T follicular helper cell (primary cell): Measurements from ENCODE around the gene C1orf115.
"Not testable (repeated sequence)": the region's sequence is repeated elsewhere in the genome, so short reads cannot be mapped to it uniquely, and the experiment has no call there.

Experiments used
- DNase-seq: peaks from one replicate; pipeline ENCODE4 v3.0.0-alpha.2; 2020; ENCODE audit warnings: low read depth

C1orf115 gene

DNA sequence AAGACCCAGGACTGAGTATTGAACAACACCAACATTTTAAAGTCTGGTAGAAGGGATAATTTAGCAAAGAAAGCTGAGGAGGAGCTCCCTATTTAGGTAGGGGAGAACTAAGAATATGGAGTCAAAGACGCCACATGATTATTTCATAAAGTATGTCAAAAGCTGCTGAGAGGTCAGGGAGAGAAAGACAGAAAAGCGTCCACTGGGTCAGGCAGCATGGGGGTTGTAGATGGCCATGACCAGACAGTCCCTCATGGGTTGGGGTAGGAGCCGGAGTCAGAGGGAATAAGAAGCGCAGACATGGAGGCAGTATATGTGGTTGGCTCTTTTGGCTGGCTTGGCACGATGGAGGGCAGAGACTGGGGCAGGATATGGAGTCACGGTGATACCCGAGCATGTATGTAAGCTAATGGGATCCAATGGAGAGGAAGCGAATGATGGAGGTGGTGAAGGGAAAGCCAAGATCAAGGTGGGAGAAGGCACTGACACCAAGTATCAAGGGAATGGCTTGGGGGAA lies 4.8 kb downstream of the C1orf115 start:
- no peak for DNase-seq

DNA sequence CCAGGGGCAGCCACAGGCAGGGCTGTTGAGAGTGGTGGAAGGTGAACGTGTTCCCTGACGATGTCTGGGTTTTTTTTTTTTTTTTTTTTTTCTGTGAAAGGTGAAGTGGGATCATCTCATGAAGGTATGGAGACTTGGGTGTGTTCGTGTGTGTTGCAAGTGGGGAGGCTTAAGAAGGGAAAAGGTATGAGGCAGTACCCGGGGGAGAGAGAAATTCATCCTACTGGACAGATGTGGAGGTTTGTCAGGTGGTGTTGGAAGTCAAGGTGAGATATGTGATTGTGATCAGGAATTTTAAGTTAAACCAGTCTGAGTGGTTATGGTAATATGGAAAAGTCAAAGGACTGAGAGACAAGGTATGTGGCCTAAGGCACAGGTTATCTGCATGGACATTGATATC lies 5.3 kb downstream of the C1orf115 start:
- DNase-seq = no peak

DNA sequence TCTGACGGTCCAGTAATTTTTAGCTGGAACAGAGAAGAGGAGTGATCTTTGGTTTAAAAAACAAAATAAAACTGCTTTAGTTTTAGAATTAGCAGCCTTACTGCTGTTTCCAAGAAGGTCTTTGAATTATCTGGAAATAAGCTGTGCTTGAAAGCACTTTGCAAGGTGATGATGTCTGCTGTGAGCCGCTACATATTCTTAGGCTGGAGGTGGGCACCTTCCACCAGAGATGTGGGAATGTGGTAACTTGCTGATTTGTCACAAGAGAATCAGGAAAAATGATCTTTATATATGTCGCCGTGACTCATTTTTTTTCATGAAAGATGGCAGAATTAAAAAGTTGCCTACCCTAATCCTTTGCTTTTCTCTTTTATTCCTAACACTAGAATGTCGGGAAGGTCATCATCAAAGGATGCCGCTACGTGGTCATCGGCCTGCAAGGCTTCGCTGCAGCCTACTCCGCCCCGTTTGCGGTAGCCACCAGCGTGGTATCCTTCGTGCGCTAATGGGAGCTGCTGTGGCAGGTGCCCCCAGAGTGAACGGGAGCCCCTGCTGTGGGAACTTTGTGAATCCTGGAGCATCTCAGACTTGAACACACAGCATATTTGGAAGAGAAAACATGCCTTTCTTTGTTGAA lies 6.2 kb downstream of the C1orf115 start:
- no peak for DNase-seq

DNA sequence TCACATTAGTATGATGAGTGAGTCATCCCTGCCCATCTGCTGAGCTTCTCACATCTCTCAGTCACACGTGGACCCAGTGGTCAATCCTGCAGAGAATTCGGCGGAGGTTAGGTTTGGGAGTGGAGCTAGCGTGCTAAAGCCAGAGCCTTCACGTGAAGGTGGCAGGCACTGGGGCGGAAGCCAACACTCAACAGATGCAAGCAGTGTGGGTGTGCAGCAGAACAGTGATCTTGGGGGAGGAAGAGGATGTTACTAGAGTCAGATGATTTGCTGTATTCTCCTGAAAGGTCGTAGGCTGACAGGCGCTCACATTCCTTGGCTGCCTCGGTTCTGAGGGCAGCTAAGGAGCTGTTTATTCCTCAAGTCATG lies 6.7 kb downstream of the C1orf115 start:
- no peak for DNase-seq

DNA sequence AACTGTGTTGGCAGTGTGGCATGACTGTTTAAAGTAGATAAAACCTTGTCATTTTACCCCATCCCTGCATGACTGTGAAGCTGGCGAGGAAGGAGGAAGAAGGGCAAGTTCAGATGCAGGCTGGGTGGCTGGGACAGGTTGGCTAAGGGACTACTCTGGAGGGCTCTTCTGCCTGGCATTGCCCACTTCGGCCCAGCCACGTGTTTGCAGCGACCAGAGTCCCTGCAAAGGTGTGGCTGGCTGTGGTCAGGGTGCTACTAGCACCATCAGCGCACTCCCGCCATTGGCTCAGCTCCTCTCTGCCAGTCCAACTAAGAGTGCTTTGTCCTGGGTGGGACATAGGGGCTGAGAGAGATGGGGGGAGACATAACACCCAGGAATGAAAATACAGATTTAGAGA lies 7.2 kb downstream of the C1orf115 start:
- no peak for DNase-seq

DNA sequence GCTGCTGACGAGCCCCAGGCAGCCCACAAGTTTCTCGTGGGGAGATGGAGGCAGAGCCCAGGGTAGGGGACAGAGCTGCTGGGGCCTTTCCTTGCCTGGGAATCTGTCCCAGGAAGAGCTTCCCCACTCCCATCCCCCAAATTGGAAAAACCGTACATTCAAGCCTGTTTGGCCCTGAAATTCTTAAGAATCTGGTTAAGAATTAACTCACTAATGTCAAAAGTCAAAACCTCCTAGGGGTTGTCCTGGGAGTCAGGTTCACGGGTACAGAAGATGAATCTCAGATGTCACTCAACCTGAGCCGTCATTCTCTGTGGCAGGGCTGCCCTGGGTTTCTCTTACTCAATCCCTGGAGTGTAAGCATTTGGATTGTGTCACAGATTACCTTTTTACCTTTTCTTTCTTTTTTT lies 8.4 kb downstream of the C1orf115 start:
- DNase-seq = no peak

DNA sequence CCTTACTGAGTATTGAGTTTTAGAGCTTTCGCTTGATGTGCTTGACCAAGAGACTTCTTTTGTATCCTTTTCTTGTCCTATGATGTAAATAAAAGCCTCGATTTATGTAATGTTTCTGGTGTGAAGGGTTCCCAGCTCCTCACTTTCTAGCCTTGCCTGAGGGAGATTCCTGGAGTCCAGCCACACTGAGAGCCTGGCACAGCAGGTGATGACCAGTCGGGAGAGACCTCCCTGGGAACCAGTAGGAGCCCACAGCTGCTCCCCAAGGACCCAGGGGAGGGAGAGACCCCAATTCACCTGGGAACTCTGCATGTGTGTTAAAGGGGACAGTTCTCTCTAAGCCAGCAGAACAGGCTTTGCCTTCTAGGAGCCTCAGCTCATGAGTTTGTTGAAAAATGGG lies 8.9 kb downstream of the C1orf115 start:
- DNase-seq = no peak

DNA sequence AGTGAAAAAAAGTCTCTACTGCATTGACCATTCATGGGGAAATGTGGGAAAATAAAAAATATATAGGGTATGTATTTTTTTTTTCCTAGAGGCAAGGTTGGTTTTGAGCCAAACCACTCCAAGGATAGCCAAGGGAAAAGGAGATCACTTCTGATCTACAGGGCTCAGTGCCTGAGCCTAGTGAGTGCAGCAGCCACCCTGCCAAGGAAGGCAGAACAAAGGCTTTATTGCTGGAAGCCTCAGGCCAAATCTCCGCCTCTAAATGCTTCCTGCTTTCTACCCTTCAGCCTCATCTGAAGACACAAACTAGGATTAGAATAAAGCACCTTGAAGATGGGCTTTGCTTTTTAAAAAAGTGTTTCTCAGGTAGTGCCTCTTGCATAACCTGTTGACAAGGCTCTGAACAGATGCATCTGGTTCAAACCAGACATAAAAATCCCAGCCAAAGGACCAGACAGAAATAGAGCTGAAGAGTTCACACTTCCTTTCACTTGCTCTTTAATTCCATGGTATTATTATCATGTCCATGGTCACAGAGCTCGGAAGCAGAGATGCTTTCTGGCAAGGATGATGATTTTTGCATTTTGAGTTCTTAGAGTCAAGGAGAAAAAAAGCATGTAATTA lies 10.5 kb downstream of the C1orf115 start:
- DNase-seq = no peak

DNA sequence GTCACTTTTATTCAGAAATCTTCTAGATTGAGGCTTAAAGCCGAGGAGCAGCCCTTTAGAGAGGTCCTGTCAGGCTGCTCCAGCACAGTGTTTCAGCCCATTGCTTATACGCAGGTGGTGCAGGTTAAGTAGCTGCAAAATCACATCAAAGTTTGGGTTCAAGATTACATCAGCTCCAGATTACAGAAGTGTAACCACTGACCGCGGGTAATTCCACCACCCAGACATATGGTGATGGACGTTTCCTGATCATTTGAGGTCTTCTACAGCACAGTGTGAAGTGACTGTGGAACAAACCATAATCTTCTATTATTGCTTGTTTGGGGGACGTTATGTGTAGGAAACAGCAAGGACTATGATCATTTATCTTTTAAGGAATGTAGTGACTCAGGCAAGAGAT lies 11.8 kb downstream of the C1orf115 start:
- no peak for DNase-seq

DNA sequence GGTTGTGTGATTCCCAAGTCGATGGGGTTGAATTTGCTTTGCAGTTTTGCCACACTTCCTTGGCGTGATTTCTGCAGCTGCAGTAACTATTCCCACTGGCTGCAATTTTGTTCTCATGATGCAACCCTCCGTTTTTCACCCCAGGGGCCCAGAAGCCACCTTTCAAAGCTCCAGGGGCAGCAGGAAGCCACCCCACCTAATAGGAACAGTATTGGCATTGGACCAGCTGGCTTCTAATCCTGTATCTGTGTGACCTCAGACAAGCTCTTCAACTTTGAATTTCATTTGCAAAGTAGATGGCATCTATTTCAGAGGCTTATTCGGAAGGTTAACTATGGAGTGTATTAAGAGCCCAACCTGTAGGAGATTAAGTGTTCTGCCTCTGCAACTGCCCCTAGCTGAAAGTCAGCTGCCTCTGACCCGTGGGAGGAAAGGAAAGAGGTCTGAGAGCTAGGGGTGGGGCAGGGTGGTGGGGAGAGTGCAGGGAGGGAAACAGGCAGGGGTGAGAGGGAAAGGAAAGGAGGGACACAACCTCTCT lies 12.6 kb downstream of the C1orf115 start:
- DNase-seq = no peak

DNA sequence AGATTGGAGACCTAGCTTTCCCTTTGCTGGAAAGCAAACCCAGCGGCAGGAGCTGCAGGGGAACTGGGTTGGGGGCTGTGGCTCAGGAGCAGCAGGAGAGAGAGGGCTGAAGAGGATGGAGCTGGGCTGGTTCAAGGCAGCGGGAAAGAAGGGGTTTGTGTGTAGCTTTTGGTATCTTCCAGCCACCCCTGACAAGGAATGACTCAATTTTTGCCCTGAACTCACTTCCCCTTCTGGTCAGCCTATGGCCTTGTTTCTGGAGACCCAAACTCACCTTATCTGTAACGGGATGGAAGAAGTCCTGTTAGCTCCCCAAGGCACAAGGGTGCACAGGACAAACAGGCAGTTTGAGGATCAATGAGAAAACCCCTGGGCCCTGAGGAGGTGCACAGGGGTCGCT lies 13.1 kb downstream of the C1orf115 start:
- DNase-seq = no peak

DNA sequence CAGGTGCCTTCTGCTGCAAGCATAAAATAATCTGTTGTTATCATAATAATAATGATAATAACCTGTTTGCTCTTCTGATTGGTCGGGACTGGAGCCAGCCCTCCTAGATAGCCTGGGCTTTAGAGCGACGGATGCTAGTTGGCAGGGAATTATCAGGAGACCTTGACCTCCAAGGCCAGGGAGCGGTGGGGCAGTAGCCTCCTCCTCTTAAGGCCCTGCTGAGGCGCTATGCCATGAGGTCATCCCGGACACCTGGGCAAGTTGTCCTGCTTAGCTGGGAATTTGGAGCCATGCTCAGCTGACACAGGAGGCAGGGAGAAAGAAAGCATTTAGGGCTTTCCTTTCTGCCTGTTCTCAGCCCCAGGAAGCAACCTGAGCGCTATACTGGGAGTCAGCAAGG lies 15.6 kb downstream of the C1orf115 start:
- DNase-seq = no peak

DNA sequence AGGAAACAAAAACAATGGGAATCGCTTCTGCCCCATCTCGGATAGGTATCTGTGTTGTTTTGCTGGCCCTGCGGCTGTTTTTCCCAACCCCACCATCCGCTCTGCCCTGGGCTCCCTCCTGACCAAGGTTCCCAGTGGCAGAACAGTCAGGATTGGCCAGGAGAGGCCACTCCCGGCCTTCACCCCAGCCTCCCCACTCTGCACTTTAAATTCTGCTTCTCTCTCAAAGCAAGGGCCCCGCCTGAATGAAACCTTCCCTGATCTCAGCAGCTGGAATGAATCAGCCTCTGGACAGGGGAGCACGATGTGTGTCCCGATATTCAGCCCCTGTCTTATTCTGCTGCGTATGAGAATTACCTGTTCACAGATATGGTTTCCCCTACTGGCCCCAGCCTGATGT lies 16.3 kb downstream of the C1orf115 start:
- DNase-seq = no peak

DNA sequence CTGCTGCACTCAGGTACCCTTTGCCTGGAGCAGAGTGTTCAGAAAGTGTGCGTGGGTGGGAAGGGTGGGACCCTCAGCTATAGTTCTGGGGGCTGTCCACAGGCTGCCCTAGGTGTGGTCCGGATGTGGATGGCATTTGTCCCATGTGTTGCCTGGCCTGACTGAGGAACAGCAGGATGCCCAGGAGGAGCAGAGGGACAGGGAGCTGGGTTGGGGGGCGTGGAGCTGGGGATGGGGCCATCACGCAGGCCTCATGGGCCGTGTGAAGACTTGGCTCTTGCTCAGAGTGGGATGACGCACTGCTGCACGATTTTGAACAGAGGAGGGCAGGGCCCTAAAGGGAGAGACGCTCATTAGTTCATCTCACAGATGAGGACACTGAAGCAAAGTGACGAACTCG lies 17.0 kb downstream of the C1orf115 start:
- no peak for DNase-seq

DNA sequence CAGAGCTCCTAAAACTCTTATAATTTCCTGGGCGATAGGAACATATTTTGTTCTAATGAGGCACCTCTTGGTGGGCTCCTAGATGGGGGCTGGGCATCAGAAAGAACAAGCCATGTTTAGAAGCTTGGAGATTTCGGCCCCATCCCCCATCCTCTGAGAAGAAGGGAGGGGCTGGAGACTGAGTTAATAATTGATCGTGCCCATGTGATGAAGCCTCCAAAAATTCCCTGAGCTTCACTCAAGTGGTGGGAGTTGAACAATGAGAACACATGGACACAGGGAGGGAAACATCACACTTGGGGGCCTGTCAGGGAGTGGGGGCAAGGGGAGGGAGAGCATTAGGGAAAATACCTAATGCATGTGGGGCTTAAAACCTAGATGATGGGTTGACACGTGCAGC lies 18.1 kb downstream of the C1orf115 start:
- DNase-seq = no peak

DNA sequence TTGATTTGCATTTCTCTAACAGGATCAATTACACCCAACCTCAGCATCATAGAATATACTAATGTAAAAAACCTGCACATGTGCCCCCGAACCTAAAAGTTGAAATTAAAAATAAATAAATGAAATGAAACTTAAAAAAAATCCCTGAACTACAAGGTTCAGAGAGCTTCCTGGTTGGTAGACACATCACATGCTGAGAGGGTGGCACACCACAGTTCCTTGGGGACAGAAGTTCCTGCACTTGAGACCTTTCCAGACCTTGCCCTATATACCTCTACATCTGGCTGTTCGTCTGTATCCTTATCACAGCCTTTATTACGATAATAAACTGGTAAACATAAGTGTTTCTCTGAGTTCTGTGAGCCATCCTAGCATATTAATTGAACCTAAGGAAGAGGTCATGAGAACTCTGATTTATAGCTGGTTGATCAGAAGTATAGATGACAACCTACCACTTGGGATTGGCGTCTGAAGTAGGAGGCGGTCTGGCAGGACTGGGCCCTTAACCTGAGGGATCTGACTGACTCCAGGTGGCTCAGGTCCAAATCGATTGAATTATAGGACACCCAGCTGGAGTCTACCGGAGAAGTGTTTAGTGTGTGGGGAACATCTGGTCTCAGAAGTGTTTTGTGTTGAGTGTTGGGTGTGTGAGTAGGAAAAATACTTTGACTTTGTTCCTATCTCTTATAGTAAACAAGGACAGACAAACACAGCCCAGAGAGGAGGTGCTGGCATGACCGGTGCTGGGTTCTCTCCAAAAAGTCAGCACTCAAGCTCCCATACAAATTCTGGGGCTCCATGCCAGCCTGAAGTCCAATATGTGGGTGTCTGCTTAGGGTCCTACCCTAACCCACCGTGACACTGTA lies 19.0 kb downstream of the C1orf115 start:
- DNase-seq = no peak

DNA sequence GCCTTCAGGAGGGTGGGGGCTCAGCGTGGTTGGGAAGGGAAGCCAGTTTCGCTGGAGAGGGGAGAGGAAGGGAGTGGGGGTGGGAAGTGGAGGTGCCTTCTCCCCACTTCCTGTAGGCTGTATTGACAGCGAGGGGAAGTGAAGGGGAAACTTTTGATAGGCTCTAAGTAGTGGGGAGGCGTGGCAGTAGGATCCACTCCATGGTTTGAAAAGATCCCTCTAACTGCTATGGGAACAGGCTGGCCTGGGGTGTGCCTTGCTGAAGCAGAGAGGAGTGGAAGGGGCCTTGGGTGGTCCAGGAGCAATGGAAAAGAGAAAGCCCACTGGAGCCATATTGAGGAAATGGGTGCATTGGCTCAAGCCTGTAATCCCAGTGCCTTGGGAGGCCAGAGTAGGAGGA lies 20.2 kb downstream of the C1orf115 start:
- no peak for DNase-seq

DNA sequence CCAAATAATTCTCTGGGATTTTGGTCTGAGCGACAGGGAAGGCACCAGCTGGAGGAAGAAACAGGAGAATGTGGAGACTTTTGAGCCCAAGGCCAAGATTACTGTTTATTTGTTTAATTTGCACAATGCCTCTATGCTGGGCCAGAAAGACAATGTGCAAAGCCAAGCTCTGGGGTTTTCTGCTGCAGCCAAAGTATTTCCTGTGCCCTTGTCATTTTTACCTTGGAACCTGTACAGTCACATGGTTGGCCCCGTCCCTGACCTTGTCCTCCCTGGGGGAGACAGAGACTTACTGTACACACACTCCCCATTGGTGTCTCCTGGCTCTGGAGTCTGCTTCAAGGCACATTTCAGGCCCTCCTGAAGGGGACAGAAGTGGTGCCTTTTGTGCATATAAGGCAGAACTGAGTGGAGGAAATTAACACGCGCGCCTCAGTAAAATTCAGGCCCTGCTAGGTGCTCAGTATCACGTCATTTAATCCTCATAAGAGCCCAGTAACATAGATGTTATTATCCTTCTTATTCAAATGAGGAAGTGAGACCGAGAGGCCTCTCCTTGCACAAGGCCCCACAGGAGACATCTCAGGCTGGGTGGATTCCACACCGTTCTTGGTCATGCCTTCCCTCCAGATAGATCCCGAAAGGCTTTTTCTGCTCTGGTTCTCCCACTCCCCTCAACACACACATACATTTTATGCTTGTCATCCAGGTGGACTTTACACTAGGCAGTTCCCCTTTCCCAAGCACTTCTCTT lies 21.1 kb downstream of the C1orf115 start:
- no peak for DNase-seq

DNA sequence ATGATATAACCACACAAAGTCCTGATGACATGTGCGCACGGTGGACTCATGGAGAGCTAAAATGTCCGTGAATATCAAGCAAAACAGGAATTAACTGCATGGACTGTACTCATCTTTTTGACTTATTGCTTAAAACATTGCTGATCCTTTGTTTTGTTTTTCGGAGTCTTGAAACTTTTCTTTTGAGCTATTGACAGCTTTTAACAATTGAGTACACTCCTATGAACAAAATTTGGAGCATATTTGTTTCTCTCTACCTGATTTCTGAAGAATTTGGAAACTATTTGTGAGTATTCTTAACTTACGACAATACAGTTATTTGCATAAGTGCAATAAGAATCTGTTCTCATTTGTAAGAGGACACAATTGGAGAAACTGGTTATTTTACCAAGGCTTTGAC lies 25.8 kb downstream of the C1orf115 start:
- DNase-seq = not testable (repeated sequence)

DNA sequence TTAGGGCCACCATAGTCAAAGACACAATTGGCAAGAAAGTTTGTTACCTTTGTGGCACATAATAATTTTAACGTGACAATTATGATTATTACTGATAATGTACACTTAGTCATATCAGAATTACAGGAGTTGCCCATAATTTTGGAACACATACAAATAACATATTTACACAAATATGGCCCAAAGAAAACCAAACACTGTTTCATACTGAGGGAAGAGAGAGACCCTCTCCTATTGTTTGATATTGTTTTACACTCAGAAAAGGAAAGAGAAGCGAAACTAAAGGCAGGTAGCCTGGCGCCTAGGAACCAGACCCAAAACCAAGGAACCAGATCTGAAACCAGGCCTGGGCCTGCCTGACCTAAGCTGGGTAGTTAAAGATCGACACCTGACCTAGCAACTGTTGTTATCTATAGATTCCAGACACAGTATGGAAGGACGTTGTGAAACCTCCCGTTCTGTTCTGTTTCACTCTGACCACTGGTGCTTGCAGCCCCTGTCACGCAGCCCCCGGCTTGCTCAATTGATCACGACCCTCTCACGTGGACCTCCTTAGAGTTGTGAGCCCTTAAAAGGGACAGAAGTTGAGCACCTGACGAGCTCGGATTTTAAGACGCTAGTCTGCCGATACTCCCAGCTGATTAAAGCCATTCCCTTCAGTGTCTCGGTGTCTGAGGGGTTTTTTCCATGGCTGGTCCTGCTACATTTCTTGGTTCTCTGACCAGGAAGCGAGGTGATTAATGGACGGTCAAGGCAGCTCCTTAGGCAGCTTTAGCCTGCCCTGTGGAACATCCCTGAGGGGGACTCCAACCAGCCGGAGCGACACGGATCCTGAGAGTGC lies 27.9 kb downstream of the C1orf115 start:
- no peak for DNase-seq

DNA sequence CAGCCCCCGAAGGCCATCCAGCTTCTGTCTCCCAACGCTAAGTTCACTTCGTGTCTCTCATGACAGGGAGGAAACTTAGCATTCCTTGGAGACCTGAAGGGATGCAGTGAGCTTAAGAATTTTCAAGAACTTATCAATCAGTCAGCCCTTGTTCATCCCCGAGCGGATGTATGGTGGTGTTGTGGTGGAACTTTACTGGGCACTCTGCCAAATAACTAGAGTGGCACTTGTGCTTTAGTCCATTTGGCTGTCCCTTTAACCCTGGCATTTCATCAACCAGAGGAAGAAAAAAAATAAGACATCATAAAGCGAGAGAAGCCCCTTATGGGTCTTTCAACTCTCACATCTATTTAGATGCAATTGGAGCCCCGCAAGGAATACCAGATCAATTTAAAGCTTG lies 31.1 kb downstream of the C1orf115 start:
- not testable (repeated sequence) for DNase-seq
